B cell (primary cell): ENCODE data around the gene SEMA4D. TPM values are rescaled to one million over a fixed set of nuclear protein-coding genes. Genes with fewer than 3 reads are reported as not detected.

ENCODE experiments used
- ATAC-seq: fragments of 200-7000 bp; cut with Tn5 transposase; one replicate; pipeline ENCODE4 v1.10.0; 2021; ENCODE audit warnings: low read depth, mild to moderate bottlenecking, moderate number of reproducible peaks, moderate library complexity
- CTCF ChIA-PET: fragments of 350-600 bp; sonication (Branson Sonifier 250); formaldehyde crosslinking; loops from one replicate; lab custom pipeline; 2021; ENCODE audit warnings: antibody characterized with exemption, inconsistent platforms; lab: Charles Lee
- POLR2A ChIA-PET: fragments of 350-600 bp; sonication (Branson Sonifier 250); formaldehyde crosslinking; loops from one replicate; lab custom pipeline; 2021; ENCODE audit warnings: antibody characterized with exemption; lab: Charles Lee
- DNase-seq: peaks from one replicate; pipeline ENCODE4 v3.0.0; 2013
- H2AFZ ChIP-seq: 2 replicates; pipeline ENCODE4 v1.6.1; 2012; ENCODE audit warnings: mild to moderate bottlenecking, low read depth, low read length; ENCODE audit not compliant: insufficient read depth, poor library complexity, severe bottlenecking
- H3K27ac ChIP-seq, 2 donors: 1 replicate in 1 of 2; 2 replicates in 1 of 2; pipeline ENCODE4 v1.5.1; 2012 to 2013; ENCODE audit warnings: low read length in 2 of 2, mild to moderate bottlenecking in 2 of 2, moderate library complexity in 1 of 2
- H3K27me3 ChIP-seq, 4 experiments: fragments of 200-600 bp in 1 of 4; sonication (generic) in 1 of 4; replicated peaks in 1 of 4; 1 replicate in 2 of 4; 2 replicates in 2 of 4; pipeline versions ENCODE4 v1.6.1 to v1.7.0; 2013 to 2016; ENCODE audit warnings: low read length in 3 of 4, mild to moderate bottlenecking in 2 of 4, mixed read lengths in 1 of 4, moderate library complexity in 1 of 4; ENCODE audit not compliant: insufficient read depth in 4 of 4, control insufficient read depth in 3 of 4; ENCODE audit errors: control extremely low read depth in 1 of 4
- H3K36me3 ChIP-seq, 2 experiments: replicated peaks in 1 of 2; 1 replicate in 1 of 2; 2 replicates in 1 of 2; pipeline versions ENCODE4 v1.6.1 to v1.7.1; 2013; ENCODE audit warnings: low read length in 1 of 2; ENCODE audit not compliant: insufficient read depth in 2 of 2, control insufficient read depth in 1 of 2; ENCODE audit errors: control extremely low read depth in 1 of 2, extremely low read depth in 1 of 2
- H3K4me1 ChIP-seq, 2 donors: fragments of 200-600 bp in 1 of 2; sonication (generic) in 1 of 2; 1 replicate in 1 of 2; 2 replicates in 1 of 2; pipeline versions ENCODE4 v1.5.1 to v1.6.1; 2013 to 2017; ENCODE audit warnings: low read length in 2 of 2; ENCODE audit not compliant: control insufficient read depth in 2 of 2, insufficient read depth in 2 of 2
- H3K4me2 ChIP-seq: replicated peaks from 2 replicates; pipeline ENCODE3; 2012; ENCODE audit warnings: mild to moderate bottlenecking, low read depth, low read length; ENCODE audit not compliant: poor library complexity, severe bottlenecking
- H3K4me3 ChIP-seq, 5 experiments: fragments of 200-600 bp in 1 of 5; sonication (generic) in 1 of 5; 1 replicate in 3 of 5; 2 replicates in 2 of 5; pipeline versions ENCODE4 v1.5.1 to v1.7.0; 2011 to 2016; ENCODE audit warnings: low read length in 4 of 5, mild to moderate bottlenecking in 4 of 5, low read depth in 2 of 5, control low read depth in 1 of 5, moderate library complexity in 1 of 5; ENCODE audit not compliant: insufficient read depth in 1 of 5; ENCODE audit errors: control extremely low read depth in 1 of 5, extremely low read depth in 1 of 5
- H3K79me2 ChIP-seq: fragments of 200-600 bp; sonication (generic); one replicate; pipeline ENCODE4 v1.6.0; 2016; ENCODE audit warnings: low read length; ENCODE audit not compliant: control insufficient read depth, insufficient read depth
- H3K9ac ChIP-seq: fragments of 200-600 bp; sonication (generic); 2 replicates; pipeline ENCODE4 v1.6.1; 2017; ENCODE audit warnings: mild to moderate bottlenecking, low read length, moderate library complexity
- H3K9me3 ChIP-seq, 3 donors: one replicate each; pipeline versions ENCODE4 v1.6.1 to v1.7.1; 2013; ENCODE audit warnings: low read length in 2 of 3; ENCODE audit not compliant: control insufficient read depth in 2 of 3, insufficient read depth in 1 of 3; ENCODE audit errors: control extremely low read depth in 1 of 3
- H4K20me1 ChIP-seq: 2 replicates; pipeline ENCODE4 v1.6.0; 2012; ENCODE audit warnings: mild to moderate bottlenecking, low read length; ENCODE audit not compliant: insufficient read depth, control insufficient read depth, poor library complexity, severe bottlenecking
- H3K27ac Mint-ChIP-seq: one replicate; pipeline ENCODE4 v1.8.0; 2021; ENCODE audit warnings: mixed read lengths
- H3K27me3 Mint-ChIP-seq: one replicate; pipeline ENCODE4 v1.8.0; 2021; ENCODE audit warnings: mixed read lengths
- H3K4me1 Mint-ChIP-seq: one replicate; pipeline ENCODE4 v1.8.0; 2021; ENCODE audit warnings: mixed read lengths
- H3K4me3 Mint-ChIP-seq: one replicate; pipeline ENCODE4 v1.8.0; 2021; ENCODE audit warnings: mixed read lengths
- H3K9me3 Mint-ChIP-seq: one replicate; pipeline ENCODE4 v1.8.0; 2022; ENCODE audit warnings: mixed read lengths; ENCODE audit not compliant: insufficient read depth
- CTCF ChIP-seq: fragments of 200-600 bp; IDR thresholded peaks from one replicate; pipeline ENCODE4 v1.8.0; 2022; ENCODE audit warnings: antibody characterized with exemption, mild to moderate bottlenecking
- EZH2 ChIP-seq: IDR thresholded peaks from 2 replicates; pipeline ENCODE4 v1.6.1; 2012; ENCODE audit warnings: borderline replicate concordance, low read depth, mild to moderate bottlenecking, moderate library complexity, low read length; ENCODE audit not compliant: insufficient read depth, poor library complexity, severe bottlenecking
- WGBS: methylation state at CpG from one replicate; pipeline ENCODE4 v1.1.5; 2013; ENCODE audit warnings: missing lambda C conversion rate; ENCODE audit not compliant: insufficient coverage; 5-methylcytosine and 5-hydroxymethylcytosine counted together
- intact Hi-C: fragments of 100-400 bp; cut with micrococcal nuclease; formaldehyde crosslinking; loops from one replicate; pipeline ENCODE4 v1.10.0; 2022
- polyA plus RNA-seq: library from polyadenylated mRNA; depleted of rRNA; stranded (reverse); fragments of >200 nt; gene quantifications from 2 replicates; pipeline ENCODE4 v1.2.3, GENCODE V29; 2012
- total RNA-seq, 2 donors: library from RNA; stranded (reverse); fragments of 120-200 nt in 1 of 2; gene quantifications; 1 replicate in 1 of 2; 2 replicates in 1 of 2; pipeline versions ENCODE4 v1.2.3 to v1.2.4, GENCODE V29; 2013 to 2022

Gene SEMA4D
- total and polyA plus RNA-seq, 2 donors (not counting 1 experiment from before 2014, with no cell fraction given) = 53.6 to 231 TPM

DNA sequence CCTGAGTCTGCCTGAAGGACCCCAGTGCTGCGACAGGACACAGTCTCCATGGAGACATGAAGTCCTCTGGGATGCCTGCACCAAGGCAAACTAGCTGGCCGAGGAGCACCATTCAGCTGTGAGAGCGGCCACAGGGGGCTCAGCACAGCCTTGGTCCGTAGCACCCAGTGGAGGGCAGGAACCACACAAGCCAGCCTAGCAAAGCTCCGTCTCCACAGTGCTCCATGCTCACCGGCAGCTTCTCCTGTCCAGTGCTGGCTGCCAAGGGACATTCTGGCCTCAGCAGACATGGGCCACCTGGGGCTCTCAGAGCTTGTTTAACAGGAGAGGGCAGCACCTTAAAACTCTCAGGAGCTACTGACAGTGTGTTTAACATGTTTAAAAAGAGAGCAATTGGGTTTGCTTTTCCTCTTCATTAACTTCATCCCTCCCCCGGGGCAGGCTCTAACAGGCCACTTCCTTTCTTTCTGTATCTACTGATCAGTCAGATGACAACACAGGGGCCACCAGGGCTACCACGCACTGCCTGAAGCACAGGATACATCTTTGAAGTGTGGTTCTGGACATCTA, 122.6 kb downstream of the SEMA4D start:
- H2AFZ ChIP-seq = no peak overlapping the region
- peak overlapping the region; percentile 27 for H3K4me3 Mint-ChIP-seq
- peaks cover 0 to 32% of the 10 kb centered on the region in 2 experiments for H3K36me3 ChIP-seq
- DNase-seq (peak; percentile 57), ATAC-seq (peak; percentile 80)
- H3K27me3 Mint-ChIP-seq = no peaks in the 10 kb centered on the region
- ChIA-PET CTCF (interaction anchor here (0.6 to 4.5 kb wide), 14 partner anchors 9 to 228 kb away, joined by 3 to 83 read pairs (median 3); no protein-coding TSS in a partner anchor), POLR2A (interaction anchor here (0.6 to 0.9 kb wide), 2 partner anchors 54 to 174 kb away, joined by 3 read pairs; no protein-coding TSS in a partner anchor)
- H3K4me1 Mint-ChIP-seq = peaks cover 31% of the 10 kb centered on the region
- no peak overlapping the region for H3K4me3 ChIP-seq
- H3K9ac ChIP-seq = peak overlapping the region; percentile 3
- H3K27ac Mint-ChIP-seq = peak overlapping the region; percentile 90
- TF ChIP-seq CTCF = peak; percentile 10
- no peak for TF ChIP-seq EZH2
- no peaks in the 10 kb centered on the region for H3K9me3 Mint-ChIP-seq
- WGBS = 22% methylated on average over 8 of the region's 8 CpGs
- H3K79me2 ChIP-seq = peaks cover 7% of the 10 kb centered on the region
- H3K9me3 ChIP-seq = no peaks in the 10 kb centered on the region
- H3K4me1 ChIP-seq = peaks cover 11 to 22% of the 10 kb centered on the region in 2 donors
- H3K4me2 ChIP-seq = peak overlapping the region; percentile 51
- intact Hi-C loops = loop anchor here (1.0 kb wide), 1 partner anchor 174 kb away; no protein-coding TSS in a partner anchor
- H3K27ac ChIP-seq = peak overlapping the region; percentile 48 to 65
- no peaks in the 10 kb centered on the region for H3K27me3 ChIP-seq
- H4K20me1 ChIP-seq = no peaks in the 10 kb centered on the region

GRCh38 chr9:89374176-89374575, 123.7 kb downstream of the SEMA4D start:
- TF ChIP-seq EZH2 (no peak), CTCF (no peak)
- no peaks in the 10 kb centered on the region for H3K9me3 ChIP-seq
- peak overlapping the region in 1 of 2 donors; percentile 65 for H3K27ac ChIP-seq
- peak overlapping the region; percentile 90 for H3K27ac Mint-ChIP-seq
- ChIA-PET POLR2A (no interaction called here), CTCF (interaction anchor here (1.0 to 4.5 kb wide), 3 partner anchors 27 to 229 kb away, joined by 3 to 83 read pairs (median 4); no protein-coding TSS in a partner anchor)
- peaks cover 12% of the 10 kb centered on the region for H3K79me2 ChIP-seq
- H3K4me3 ChIP-seq = no peak overlapping the region
- H4K20me1 ChIP-seq = no peaks in the 10 kb centered on the region
- no peak for DNase-seq
- peaks cover 11 to 22% of the 10 kb centered on the region in 2 donors for H3K4me1 ChIP-seq
- no peak overlapping the region for H2AFZ ChIP-seq
- H3K27me3 Mint-ChIP-seq = no peaks in the 10 kb centered on the region
- no peaks in the 10 kb centered on the region for H3K9me3 Mint-ChIP-seq
- ATAC-seq = no peak
- H3K4me3 Mint-ChIP-seq = no peak overlapping the region
- H3K4me1 Mint-ChIP-seq = peaks cover 31% of the 10 kb centered on the region
- no peak overlapping the region for H3K4me2 ChIP-seq
- intact Hi-C loops = no loop called here
- no peak overlapping the region for H3K9ac ChIP-seq
- WGBS = 100% methylated on average over 3 of the region's 4 CpGs
- H3K27me3 ChIP-seq = no peaks in the 10 kb centered on the region
- peaks cover 0 to 26% of the 10 kb centered on the region in 2 experiments for H3K36me3 ChIP-seq
